ENCODE data around the gene PAPOLA. TPM values are rescaled to one million over a fixed set of nuclear protein-coding genes. Genes with fewer than 3 reads are reported as not detected.

The PAPOLA gene
- total RNA-seq, 4 donors from 2014 or later, result 76.6 to 250 (median 110) TPM

- no peak for DNase-seq (ENCODE audit: low spot score in 2 of 2)
Measured at GRCh38 chr14:96568621-96569020, 66.4 kb downstream of the PAPOLA start.

GRCh38 chr14:96571311-96571710, 69.1 kb downstream of the PAPOLA start:
- TF ChIP-seq CTCF (IDR thresholded peaks at IDR 0.05) (no peak), EP300 (IDR thresholded peaks at IDR 0.05) (no peak), POLR2AphosphoS5 (IDR thresholded peaks at IDR 0.05) (no peak), POLR2A (IDR thresholded peaks at IDR 0.05) (no peak)
- Histone ChIP-seq H3K36me3 (peaks cover 10% of the 10 kb centered on the region), H3K27me3 (no peaks in the 10 kb centered on the region), H3K4me3 (no peak overlapping the region), H3K27ac (no peak overlapping the region), H3K9me3 (no peaks in the 10 kb centered on the region), H3K4me1 (peaks cover 15% of the 10 kb centered on the region)
- WGBS, result 94% methylated on average over 4 of the region's 4 CpGs
- no peak for DNase-seq (ENCODE audit: low spot score in 2 of 2)

More at GRCh38 chr14:96568621-96569020, 66.4 kb downstream of the PAPOLA start:
- Histone ChIP-seq H3K4me1 (peaks cover under 1% of the 10 kb centered on the region), H3K36me3 (peaks cover 28% of the 10 kb centered on the region), H3K9me3 (no peaks in the 10 kb centered on the region), H3K27me3 (no peaks in the 10 kb centered on the region), H3K27ac (no peak overlapping the region), H3K4me3 (no peak overlapping the region)
- no peak for TF ChIP-seq POLR2AphosphoS5 (IDR thresholded peaks at IDR 0.05)
- no peak for TF ChIP-seq POLR2A (IDR thresholded peaks at IDR 0.05)
- TF ChIP-seq CTCF (IDR thresholded peaks at IDR 0.05), result no peak
- TF ChIP-seq EP300 (IDR thresholded peaks at IDR 0.05), result no peak

- Histone ChIP-seq H3K36me3 (peaks cover 5% of the 10 kb centered on the region), H3K27ac (no peak overlapping the region), H3K27me3 (no peaks in the 10 kb centered on the region), H3K9me3 (no peaks in the 10 kb centered on the region), H3K4me3 (no peak overlapping the region), H3K4me1 (peaks cover 17% of the 10 kb centered on the region)
- TF ChIP-seq EP300 (IDR thresholded peaks at IDR 0.05) (no peak), POLR2A (IDR thresholded peaks at IDR 0.05) (no peak), POLR2AphosphoS5 (IDR thresholded peaks at IDR 0.05) (no peak), CTCF (IDR thresholded peaks at IDR 0.05) (no peak)
- no peak for DNase-seq (ENCODE audit: low spot score in 2 of 2)
- 92% methylated on average over 5 of the region's 5 CpGs for WGBS
Measured at GRCh38 chr14:96573473-96574100, 71.4 kb downstream of the PAPOLA start.

- H3K27ac ChIP-seq, result peak overlapping the region; percentile 1
- 69% methylated on average over 2 of the region's 2 CpGs for WGBS
Measured at GRCh38 chr14:96574171-96574632, 72.0 kb downstream of the PAPOLA start.

More at GRCh38 chr14:96574171-96574632, 72.0 kb downstream of the PAPOLA start:
- peaks cover 17% of the 10 kb centered on the region for H3K4me1 ChIP-seq
- no peak for DNase-seq (ENCODE audit: low spot score in 2 of 2)
- TF ChIP-seq CTCF (IDR thresholded peaks at IDR 0.05) (no peak), POLR2A (IDR thresholded peaks at IDR 0.05) (no peak), EP300 (IDR thresholded peaks at IDR 0.05) (no peak), POLR2AphosphoS5 (IDR thresholded peaks at IDR 0.05) (peak in 1 of 3 donors; percentile 23)
- H3K4me3 ChIP-seq, result no peak overlapping the region
- H3K9me3 ChIP-seq, result no peaks in the 10 kb centered on the region
- H3K27me3 ChIP-seq, result no peaks in the 10 kb centered on the region
- peaks cover 3% of the 10 kb centered on the region for H3K36me3 ChIP-seq

Data from suprapubic skin (tissue), 4 donors.